Calu3 (cell line): ENCODE data around the gene PDGFB. TPM values are rescaled to one million over a fixed set of nuclear protein-coding genes. Genes with fewer than 3 reads are reported as not detected.

ENCODE experiments used
- BruUV-seq: library from RNA; stranded (reverse); fragments of 400-500 nt; replicated peaks from 2 replicates; lab custom pipeline; 2021; lab: Mats Ljungman, UMichigan
- CTCF ChIA-PET: fragments of 300-600 bp; sonication (Branson Sonifier 250); formaldehyde crosslinking; loops from one replicate; lab custom pipeline; 2022; ENCODE audit warnings: antibody characterized with exemption; lab: Charles Lee
- DNase-seq: peaks from one replicate; pipeline ENCODE4 v3.0.0; 2022
- H3K27ac Mint-ChIP-seq: one replicate; pipeline ENCODE4 v1.8.0; 2022; ENCODE audit warnings: mixed read lengths; ENCODE audit not compliant: unreplicated experiment
- H3K27me3 Mint-ChIP-seq: one replicate; pipeline ENCODE4 v1.8.0; 2022; ENCODE audit warnings: mixed read lengths; ENCODE audit not compliant: unreplicated experiment
- H3K36me3 Mint-ChIP-seq: one replicate; pipeline ENCODE4 v1.8.0; 2022; ENCODE audit warnings: mild to moderate bottlenecking, moderate library complexity, mixed read lengths; ENCODE audit not compliant: insufficient read depth, unreplicated experiment
- H3K4me1 Mint-ChIP-seq: one replicate; pipeline ENCODE4 v1.8.0; 2022; ENCODE audit warnings: mild to moderate bottlenecking, low read depth, mixed read lengths; ENCODE audit not compliant: unreplicated experiment
- H3K4me3 Mint-ChIP-seq: one replicate; pipeline ENCODE4 v1.8.0; 2022; ENCODE audit warnings: mild to moderate bottlenecking, low read depth, moderate library complexity, mixed read lengths; ENCODE audit not compliant: unreplicated experiment
- H3K9me3 Mint-ChIP-seq: one replicate; pipeline ENCODE4 v1.8.0; 2022; ENCODE audit warnings: low read depth, mixed read lengths; ENCODE audit not compliant: unreplicated experiment
- intact Hi-C: fragments of 100-400 bp; cut with micrococcal nuclease; formaldehyde crosslinking; loops from one replicate; pipeline ENCODE4 v1.10.0; 2022; ENCODE audit not compliant: unreplicated experiment
- total RNA-seq: library from RNA; stranded (reverse); gene quantifications from 2 replicates; pipeline ENCODE4 v1.2.3, GENCODE V29; 2022
- TF ChIP-seq, protein P1 (sequence below): fragments of 200-600 bp; IDR thresholded peaks from one replicate; pipeline ENCODE4 v1.8.0; 2022; ENCODE audit warnings: antibody characterized with exemption; ENCODE audit not compliant: unreplicated experiment

PDGFB gene
- total RNA-seq, 1 experiment from 2014 or later = 25.9 TPM

DNA sequence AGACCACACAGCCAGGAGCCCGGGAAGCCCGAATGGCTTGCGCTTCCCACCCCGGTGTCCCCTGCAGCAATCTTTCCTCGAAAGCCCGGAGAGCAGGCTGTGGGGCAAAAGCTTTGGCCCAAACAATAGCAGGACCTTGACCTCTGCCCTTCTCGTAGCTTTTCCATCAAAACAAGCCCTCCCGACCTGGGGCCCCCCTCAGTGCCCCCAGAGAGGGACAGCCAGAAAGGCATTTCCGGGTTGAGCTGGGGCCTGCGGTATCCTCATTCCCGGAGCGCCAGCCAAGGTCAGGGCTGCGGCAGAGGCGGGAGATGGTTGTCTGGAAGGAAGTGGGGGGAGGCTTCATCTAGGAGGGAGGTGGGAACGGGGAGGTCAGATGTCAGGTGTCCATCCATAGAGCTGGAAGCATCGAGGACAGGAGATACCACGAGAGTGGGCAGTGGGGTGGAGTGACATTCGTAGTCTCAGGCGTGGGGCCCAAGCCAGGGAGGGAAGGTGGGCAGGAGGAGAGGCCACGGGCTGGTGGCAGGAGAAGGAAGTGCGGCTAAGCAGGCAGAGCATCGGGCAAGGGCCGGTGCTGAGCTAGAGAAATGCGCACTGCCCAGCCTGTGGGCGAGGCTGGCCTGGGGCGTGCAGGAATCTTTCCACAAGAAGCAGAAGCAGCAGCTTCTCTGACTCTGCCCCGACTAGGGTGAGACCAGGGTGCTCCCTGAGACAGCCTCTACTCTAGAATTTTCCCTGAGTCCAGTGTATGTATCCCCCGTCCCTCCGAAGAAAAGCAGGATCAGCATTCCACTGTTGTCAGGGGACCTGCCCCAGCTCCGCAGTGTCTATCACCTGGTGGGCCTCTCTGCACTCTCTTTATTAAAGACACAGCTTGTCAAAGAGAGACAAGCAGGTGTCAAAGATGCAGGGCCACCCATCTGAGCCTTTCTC lies 14.3 kb downstream of the PDGFB start:
- no peaks in the 10 kb centered on the region for H3K9me3 Mint-ChIP-seq
- intact Hi-C loops = no loop called here
- TF ChIP-seq, protein P1, sequence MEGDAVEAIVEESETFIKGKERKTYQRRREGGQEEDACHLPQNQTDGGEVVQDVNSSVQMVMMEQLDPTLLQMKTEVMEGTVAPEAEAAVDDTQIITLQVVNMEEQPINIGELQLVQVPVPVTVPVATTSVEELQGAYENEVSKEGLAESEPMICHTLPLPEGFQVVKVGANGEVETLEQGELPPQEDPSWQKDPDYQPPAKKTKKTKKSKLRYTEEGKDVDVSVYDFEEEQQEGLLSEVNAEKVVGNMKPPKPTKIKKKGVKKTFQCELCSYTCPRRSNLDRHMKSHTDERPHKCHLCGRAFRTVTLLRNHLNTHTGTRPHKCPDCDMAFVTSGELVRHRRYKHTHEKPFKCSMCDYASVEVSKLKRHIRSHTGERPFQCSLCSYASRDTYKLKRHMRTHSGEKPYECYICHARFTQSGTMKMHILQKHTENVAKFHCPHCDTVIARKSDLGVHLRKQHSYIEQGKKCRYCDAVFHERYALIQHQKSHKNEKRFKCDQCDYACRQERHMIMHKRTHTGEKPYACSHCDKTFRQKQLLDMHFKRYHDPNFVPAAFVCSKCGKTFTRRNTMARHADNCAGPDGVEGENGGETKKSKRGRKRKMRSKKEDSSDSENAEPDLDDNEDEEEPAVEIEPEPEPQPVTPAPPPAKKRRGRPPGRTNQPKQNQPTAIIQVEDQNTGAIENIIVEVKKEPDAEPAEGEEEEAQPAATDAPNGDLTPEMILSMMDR = no peak
- BruUV-seq = no TSS peak
- H3K4me3 Mint-ChIP-seq = no peak overlapping the region
- no peak for DNase-seq
- H3K36me3 Mint-ChIP-seq = peaks cover 20% of the 10 kb centered on the region
- CTCF ChIA-PET = interaction anchor here (0.6 kb wide), 1 partner anchor 67 kb away, joined by 8 read pairs; no protein-coding TSS in a partner anchor
- H3K27me3 Mint-ChIP-seq = no peaks in the 10 kb centered on the region
- H3K4me1 Mint-ChIP-seq = peaks cover 5% of the 10 kb centered on the region
- H3K27ac Mint-ChIP-seq = no peak overlapping the region

DNA sequence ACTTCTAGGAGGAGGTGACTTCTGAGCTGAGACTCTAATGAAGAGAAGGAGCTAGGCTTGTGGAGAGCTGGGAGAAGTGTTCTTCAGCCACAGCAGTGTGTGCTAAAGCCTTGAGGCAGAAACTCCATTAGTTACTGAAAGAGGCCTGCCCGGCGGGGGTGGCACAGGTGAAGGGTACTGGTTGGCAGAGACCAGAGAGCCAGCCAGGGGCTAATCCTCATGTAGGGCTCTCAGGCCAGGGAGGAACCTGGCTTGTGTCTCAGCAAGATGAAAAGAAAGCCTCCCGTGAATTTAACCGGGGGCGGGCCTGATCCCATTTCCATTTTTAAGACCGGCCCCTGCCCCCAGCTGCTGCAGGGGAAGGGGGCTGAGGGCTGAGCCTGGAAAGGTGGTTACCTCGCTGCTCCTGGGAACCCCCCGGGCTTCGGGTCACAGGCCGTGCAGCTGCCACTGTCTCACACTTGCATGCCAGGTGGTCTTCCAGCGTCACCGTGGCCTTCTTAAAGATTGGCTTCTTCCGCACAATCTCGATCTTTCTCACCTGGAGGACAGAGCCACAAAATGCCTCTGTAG lies 15.0 kb downstream of the PDGFB start:
- H3K9me3 Mint-ChIP-seq = no peaks in the 10 kb centered on the region
- no TSS peak for BruUV-seq
- H3K4me1 Mint-ChIP-seq = no peaks in the 10 kb centered on the region
- H3K4me3 Mint-ChIP-seq = no peak overlapping the region
- H3K27ac Mint-ChIP-seq = no peak overlapping the region
- no peaks in the 10 kb centered on the region for H3K27me3 Mint-ChIP-seq
- DNase-seq = no peak
- H3K36me3 Mint-ChIP-seq = peaks cover 28% of the 10 kb centered on the region
- CTCF ChIA-PET = no interaction called here
- intact Hi-C loops = no loop called here
- TF ChIP-seq, protein P1 = no peak

DNA sequence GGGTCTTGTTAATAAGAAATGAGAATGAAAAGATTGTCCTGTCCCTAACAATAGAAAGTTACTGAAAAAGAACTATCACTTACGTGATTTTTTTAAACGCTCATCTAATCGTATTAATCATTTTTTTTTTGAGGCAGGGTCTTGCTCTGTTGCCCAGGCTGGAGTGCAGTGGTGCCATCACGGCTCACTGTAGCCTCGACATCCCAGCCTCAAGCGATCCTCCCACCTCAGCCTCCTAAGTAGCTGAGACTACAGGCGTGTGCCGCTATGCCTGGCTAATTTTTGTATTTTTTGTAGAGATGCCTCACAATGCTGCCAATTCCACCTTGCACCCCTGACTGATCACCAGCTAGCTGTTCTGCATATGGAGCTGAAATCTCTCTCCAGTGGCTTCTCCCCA lies 15.7 kb downstream of the PDGFB start:
- intact Hi-C loops = no loop called here
- no peaks in the 10 kb centered on the region for H3K4me1 Mint-ChIP-seq
- TF ChIP-seq, protein P1 = no peak
- no peak for DNase-seq
- H3K27ac Mint-ChIP-seq = no peak overlapping the region
- no TSS peak for BruUV-seq
- CTCF ChIA-PET = interaction anchor here (0.6 kb wide), 1 partner anchor 125 kb away, joined by 3 read pairs; no protein-coding TSS in a partner anchor
- peaks cover 34% of the 10 kb centered on the region for H3K36me3 Mint-ChIP-seq
- no peak overlapping the region for H3K4me3 Mint-ChIP-seq
- no peaks in the 10 kb centered on the region for H3K9me3 Mint-ChIP-seq
- H3K27me3 Mint-ChIP-seq = no peaks in the 10 kb centered on the region

DNA sequence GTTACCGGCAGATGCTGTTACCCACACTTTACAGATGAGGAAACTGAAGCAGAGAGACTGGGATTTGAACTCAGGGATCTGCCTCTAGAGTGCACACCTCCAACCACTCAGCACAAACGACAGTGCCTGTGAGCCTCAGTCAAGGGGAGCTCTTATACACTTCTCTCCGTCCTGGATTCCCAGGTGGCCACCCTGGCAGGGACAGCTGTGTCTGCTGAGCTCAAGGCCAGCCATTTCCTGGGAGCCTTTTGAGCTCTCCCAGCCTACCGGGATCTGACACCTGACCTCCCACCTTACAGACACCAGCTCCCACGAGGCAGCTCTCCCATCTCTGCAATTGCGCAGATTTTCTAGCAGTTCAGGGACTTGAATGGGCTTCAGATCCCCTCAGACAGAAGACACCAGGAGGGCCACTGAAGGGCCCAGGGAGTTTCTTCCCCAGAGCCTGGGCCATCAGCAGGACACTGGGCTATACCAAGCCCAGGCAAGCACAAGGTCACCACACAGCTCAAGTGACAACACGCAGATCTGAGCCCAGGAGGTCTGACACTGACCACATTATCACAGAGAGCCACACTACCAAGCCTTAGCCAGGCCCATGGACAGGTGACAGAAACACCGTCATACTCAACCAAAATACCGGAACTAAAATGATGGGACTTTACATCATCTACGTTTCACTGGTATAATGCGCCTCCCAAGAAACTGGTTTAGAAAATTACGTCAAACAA lies 17.1 kb downstream of the PDGFB start:
- no peaks in the 10 kb centered on the region for H3K9me3 Mint-ChIP-seq
- CTCF ChIA-PET = interaction anchor here (0.8 kb wide), 1 partner anchor 12 kb away, joined by 4 read pairs; no protein-coding TSS in a partner anchor
- H3K4me1 Mint-ChIP-seq = no peaks in the 10 kb centered on the region
- no peak overlapping the region for H3K4me3 Mint-ChIP-seq
- intact Hi-C loops = no loop called here
- no peaks in the 10 kb centered on the region for H3K27me3 Mint-ChIP-seq
- no peak for DNase-seq
- peaks cover 44% of the 10 kb centered on the region for H3K36me3 Mint-ChIP-seq
- BruUV-seq = no TSS peak
- TF ChIP-seq, protein P1 = no peak
- H3K27ac Mint-ChIP-seq = no peak overlapping the region
